CD4-positive, alpha-beta T cell (primary cell): ENCODE data around the gene BEND6. TPM values are rescaled to one million over a fixed set of nuclear protein-coding genes. Genes with fewer than 3 reads are reported as not detected.

Experiments
- ATAC-seq: fragments of 200-7000 bp; cut with Tn5 transposase; one replicate; pipeline ENCODE4 v1.10.0; 2022; ENCODE audit warnings: mild to moderate bottlenecking; ENCODE audit not compliant: poor library complexity
- CTCF ChIA-PET: fragments of 350-600 bp; sonication (Branson Sonifier 250); formaldehyde crosslinking; loops from one replicate; lab custom pipeline; 2021; ENCODE audit warnings: antibody characterized with exemption, inconsistent platforms; lab: Charles Lee
- POLR2A ChIA-PET: fragments of 350-600 bp; sonication (Branson Sonifier 250); formaldehyde crosslinking; loops from one replicate; lab custom pipeline; 2021; ENCODE audit warnings: antibody characterized with exemption, inconsistent platforms; lab: Charles Lee
- DNase-seq, 14 experiments: peaks; one replicate each; pipeline ENCODE4 v3.0.0-alpha.2; 2013 to 2020; ENCODE audit warnings: mixed read lengths in 2 of 14
- H3K27ac ChIP-seq, 2 donors: one replicate each; pipeline versions ENCODE4 v1.5.1 to v1.7.0; 2013; ENCODE audit warnings: low read length in 2 of 2, low read depth in 1 of 2, mild to moderate bottlenecking in 1 of 2
- H3K27me3 ChIP-seq, 2 experiments: 1 replicate in 1 of 2; 2 replicates in 1 of 2; pipeline versions ENCODE4 v1.6.1 to v1.7.0; 2013; ENCODE audit warnings: low read length in 2 of 2, control low read depth in 1 of 2, mild to moderate bottlenecking in 1 of 2, moderate library complexity in 1 of 2; ENCODE audit not compliant: insufficient read depth in 2 of 2, control insufficient read depth in 1 of 2
- H3K36me3 ChIP-seq: one replicate; pipeline ENCODE4 v1.6.1; 2013; ENCODE audit warnings: low read length, control low read depth; ENCODE audit not compliant: insufficient read depth
- H3K4me1 ChIP-seq: one replicate; pipeline ENCODE4 v1.6.1; 2013; ENCODE audit warnings: low read length, control low read depth; ENCODE audit not compliant: insufficient read depth
- H3K4me3 ChIP-seq: one replicate; pipeline ENCODE4 v1.5.1; 2013; ENCODE audit warnings: mild to moderate bottlenecking, low read length, moderate library complexity
- H3K9me3 ChIP-seq, 2 experiments: 1 replicate in 1 of 2; 2 replicates in 1 of 2; pipeline versions ENCODE4 v1.6.1 to v1.7.0; 2013; ENCODE audit warnings: low read length in 2 of 2, mild to moderate bottlenecking in 2 of 2, control low read depth in 1 of 2, moderate library complexity in 1 of 2; ENCODE audit not compliant: control insufficient read depth in 1 of 2, insufficient read depth in 1 of 2
- H3K27ac Mint-ChIP-seq: one replicate; pipeline ENCODE4 v1.8.0; 2020; ENCODE audit warnings: mixed read lengths
- H3K27me3 Mint-ChIP-seq: one replicate; pipeline ENCODE4 v1.8.0; 2021; ENCODE audit warnings: mixed read lengths
- H3K36me3 Mint-ChIP-seq: one replicate; pipeline ENCODE4 v1.8.0; 2021; ENCODE audit warnings: low read depth, mixed read lengths
- H3K4me1 Mint-ChIP-seq: one replicate; pipeline ENCODE4 v1.8.0; 2021; ENCODE audit warnings: low read depth, mixed read lengths
- H3K4me3 Mint-ChIP-seq: one replicate; pipeline ENCODE4 v1.8.0; 2020; ENCODE audit warnings: mild to moderate bottlenecking, mixed read lengths
- H3K9me3 Mint-ChIP-seq: one replicate; pipeline ENCODE4 v1.8.0; 2020; ENCODE audit warnings: mixed read lengths
- intact Hi-C, 2 experiments: fragments of 100-400 bp; cut with DNase I in 1 of 2; cut with micrococcal nuclease in 1 of 2; formaldehyde crosslinking; loops; one replicate each; pipeline versions ENCODE4 v1.15.1 to v1.9.0; 2023 to 2025; cut with DNase I, micrococcal nuclease
- total RNA-seq, 174 experiments: library from RNA in 2 of 174; stranded (reverse) in 2 of 174; gene quantifications; one replicate each; pipeline ENCODE4 v1.2.3 and lab custom pipeline; 2021 to 2026
- TF ChIP-seq, protein P1 (sequence below): fragments of 200-600 bp; IDR thresholded peaks from one replicate; pipeline ENCODE4 v1.8.0; 2022; ENCODE audit warnings: antibody characterized with exemption, mild to moderate bottlenecking

BEND6 gene
- total RNA-seq, 2 experiments from 2014 or later, result not detected

GRCh38 chr6:56963793-56964192, 8.9 kb downstream of the BEND6 start:
- Histone ChIP-seq H3K4me3 (no peak overlapping the region), H3K27me3 (peaks cover 4 to 10% of the 10 kb centered on the region in 2 experiments), H3K4me1 (no peaks in the 10 kb centered on the region), H3K36me3 (no peaks in the 10 kb centered on the region), H3K9me3 (no peaks in the 10 kb centered on the region), H3K27ac (no peak overlapping the region)
- no peak overlapping the region for H3K27ac Mint-ChIP-seq
- ChIA-PET CTCF (interaction anchor here (1.1 kb wide), 1 partner anchor 61 kb away, joined by 3 read pairs; no protein-coding TSS in a partner anchor), POLR2A (no interaction called here)
- ATAC-seq, result no peak
- no peaks in the 10 kb centered on the region for H3K36me3 Mint-ChIP-seq
- TF ChIP-seq, protein P1, sequence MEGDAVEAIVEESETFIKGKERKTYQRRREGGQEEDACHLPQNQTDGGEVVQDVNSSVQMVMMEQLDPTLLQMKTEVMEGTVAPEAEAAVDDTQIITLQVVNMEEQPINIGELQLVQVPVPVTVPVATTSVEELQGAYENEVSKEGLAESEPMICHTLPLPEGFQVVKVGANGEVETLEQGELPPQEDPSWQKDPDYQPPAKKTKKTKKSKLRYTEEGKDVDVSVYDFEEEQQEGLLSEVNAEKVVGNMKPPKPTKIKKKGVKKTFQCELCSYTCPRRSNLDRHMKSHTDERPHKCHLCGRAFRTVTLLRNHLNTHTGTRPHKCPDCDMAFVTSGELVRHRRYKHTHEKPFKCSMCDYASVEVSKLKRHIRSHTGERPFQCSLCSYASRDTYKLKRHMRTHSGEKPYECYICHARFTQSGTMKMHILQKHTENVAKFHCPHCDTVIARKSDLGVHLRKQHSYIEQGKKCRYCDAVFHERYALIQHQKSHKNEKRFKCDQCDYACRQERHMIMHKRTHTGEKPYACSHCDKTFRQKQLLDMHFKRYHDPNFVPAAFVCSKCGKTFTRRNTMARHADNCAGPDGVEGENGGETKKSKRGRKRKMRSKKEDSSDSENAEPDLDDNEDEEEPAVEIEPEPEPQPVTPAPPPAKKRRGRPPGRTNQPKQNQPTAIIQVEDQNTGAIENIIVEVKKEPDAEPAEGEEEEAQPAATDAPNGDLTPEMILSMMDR, result no peak
- peaks cover 16% of the 10 kb centered on the region for H3K27me3 Mint-ChIP-seq
- H3K4me3 Mint-ChIP-seq, result no peak overlapping the region
- no peaks in the 10 kb centered on the region for H3K9me3 Mint-ChIP-seq
- H3K4me1 Mint-ChIP-seq, result no peaks in the 10 kb centered on the region
- intact Hi-C loops, result no loop called here
- no peak for DNase-seq

- ATAC-seq (no peak), DNase-seq (no peak)
- Histone ChIP-seq H3K4me3 (no peak overlapping the region), H3K9me3 (no peaks in the 10 kb centered on the region), H3K4me1 (no peaks in the 10 kb centered on the region), H3K27ac (no peak overlapping the region), H3K36me3 (no peaks in the 10 kb centered on the region), H3K27me3 (peaks cover 0 to 13% of the 10 kb centered on the region in 2 experiments)
- Mint-ChIP-seq H3K9me3 (no peaks in the 10 kb centered on the region), H3K4me1 (no peaks in the 10 kb centered on the region), H3K4me3 (no peak overlapping the region), H3K36me3 (no peaks in the 10 kb centered on the region), H3K27ac (no peak overlapping the region), H3K27me3 (peaks cover 12% of the 10 kb centered on the region)
- intact Hi-C loops, result no loop called here
- ChIA-PET CTCF (no interaction called here), POLR2A (no interaction called here)
- TF ChIP-seq, protein P1, result no peak
These were observed 10.2 kb downstream of the BEND6 start for GRCh38 chr6:56965126-56965525.

DNA sequence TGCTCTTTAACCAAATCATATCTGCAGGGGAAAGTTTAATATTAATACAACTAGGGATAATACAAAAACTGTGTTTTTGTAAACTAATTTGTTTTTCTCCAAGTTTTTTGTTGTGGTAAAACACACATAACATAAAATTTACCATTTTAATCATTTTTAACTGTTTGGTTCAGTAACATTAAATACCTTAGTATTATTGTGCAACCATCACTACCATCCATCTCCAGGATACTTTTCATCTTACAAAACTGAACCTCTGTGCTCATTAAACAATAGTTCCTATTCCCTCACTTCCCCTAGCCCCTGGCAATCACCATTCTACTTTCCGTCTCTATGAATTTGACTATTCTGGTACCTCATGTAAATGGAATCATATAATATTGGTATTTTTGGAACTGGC, 15.9 kb downstream of the BEND6 start:
- peaks cover 13% of the 10 kb centered on the region for H3K27me3 Mint-ChIP-seq
- intact Hi-C loops, result no loop called here
- CTCF ChIA-PET, result no interaction called here

More for the DNA sequence above, 15.9 kb downstream of the BEND6 start:
- Histone ChIP-seq H3K9me3 (no peaks in the 10 kb centered on the region), H3K4me3 (no peak overlapping the region), H3K27ac (no peak overlapping the region), H3K36me3 (no peaks in the 10 kb centered on the region), H3K4me1 (no peaks in the 10 kb centered on the region), H3K27me3 (peaks cover 0 to 7% of the 10 kb centered on the region in 2 experiments)
- ATAC-seq (no peak), DNase-seq (no peak)
- POLR2A ChIA-PET, result no interaction called here
- no peaks in the 10 kb centered on the region for H3K9me3 Mint-ChIP-seq
- TF ChIP-seq, protein P1, result no peak
- no peak overlapping the region for H3K27ac Mint-ChIP-seq
- H3K4me3 Mint-ChIP-seq, result no peak overlapping the region
- no peaks in the 10 kb centered on the region for H3K36me3 Mint-ChIP-seq
- H3K4me1 Mint-ChIP-seq, result no peaks in the 10 kb centered on the region
